IMR-90 (cell line): Measurements from ENCODE around the gene CD99L2. TPM values are rescaled to one million over a fixed set of nuclear protein-coding genes. Genes with fewer than 3 reads are reported as not detected.

Experiments
- ATAC-seq: fragments of 200-7000 bp; cut with Tn5 transposase; 2 replicates; pipeline ENCODE4 v1.9.1; 2020; ENCODE audit warnings: low read depth, mild to moderate bottlenecking, moderate library complexity
- BruUV-seq: library from RNA; stranded (reverse); fragments of 400-500 nt; replicated peaks from 2 replicates; lab custom pipeline; 2021; lab: Mats Ljungman, UMichigan
- CTCF ChIA-PET: fragments of 300-600 bp; formaldehyde crosslinking; extraction: SDS; loops from one replicate; lab custom pipeline; 2021; ENCODE audit warnings: antibody characterized with exemption; lab: Yijun Ruan, JAX
- POLR2A ChIA-PET: fragments of 300-600 bp; sonication (Branson Sonifier 250); formaldehyde crosslinking; loops from one replicate; lab custom pipeline; 2022; ENCODE audit warnings: antibody characterized with exemption; ENCODE audit not compliant: unreplicated experiment; lab: Charles Lee
- DNase-seq: peaks from one replicate; pipeline ENCODE4 v3.0.0; 2013
- H2AFZ ChIP-seq: replicated peaks from 2 replicates; pipeline ENCODE3; 2013; ENCODE audit warnings: low read length, mild to moderate bottlenecking; ENCODE audit not compliant: poor library complexity
- H2AK5ac ChIP-seq: 2 replicates; pipeline ENCODE4 v1.6.1; 2013; ENCODE audit warnings: low read depth, low read length, inconsistent platforms
- H2AK9ac ChIP-seq: replicated peaks from 2 replicates; pipeline ENCODE3; 2013; ENCODE audit warnings: mild to moderate bottlenecking, low read depth, low read length, moderate library complexity; ENCODE audit not compliant: poor library complexity
- H2BK120ac ChIP-seq: 2 replicates; pipeline ENCODE4 v1.6.1; 2013; ENCODE audit warnings: low read depth, low read length, inconsistent platforms
- H2BK15ac ChIP-seq: 3 replicates; pipeline ENCODE4 v1.6.1; 2013; ENCODE audit warnings: low read depth, low read length, inconsistent platforms
- H2BK20ac ChIP-seq: 2 replicates; pipeline ENCODE4 v1.6.1; 2013; ENCODE audit warnings: low read depth, mild to moderate bottlenecking, inconsistent platforms, low read length, moderate library complexity
- H2BK5ac ChIP-seq: 2 replicates; pipeline ENCODE4 v1.6.1; 2013; ENCODE audit warnings: mild to moderate bottlenecking, low read depth, low read length, inconsistent platforms; ENCODE audit not compliant: poor library complexity, severe bottlenecking
- H3K14ac ChIP-seq: replicated peaks from 2 replicates; pipeline ENCODE4 v1.6.1; 2013; ENCODE audit warnings: low read depth, low read length, inconsistent platforms
- H3K18ac ChIP-seq: 2 replicates; pipeline ENCODE4 v1.6.1; 2013; ENCODE audit warnings: low read depth, low read length, control low read depth
- H3K23ac ChIP-seq: 2 replicates; pipeline ENCODE4 v1.6.1; 2013; ENCODE audit warnings: low read depth, low read length, inconsistent platforms
- H3K27ac ChIP-seq: 2 replicates; pipeline ENCODE4 v1.5.1; 2013; ENCODE audit warnings: mild to moderate bottlenecking, control low read depth, low read length; ENCODE audit not compliant: insufficient read depth
- H3K27me3 ChIP-seq: 2 replicates; pipeline ENCODE4 v1.6.1; 2013; ENCODE audit warnings: low read length; ENCODE audit not compliant: control insufficient read depth, insufficient read depth
- H3K36me3 ChIP-seq: 2 replicates; pipeline ENCODE4 v1.6.1; 2013; ENCODE audit warnings: low read length, mixed read lengths; ENCODE audit not compliant: control insufficient read depth, insufficient read depth
- H3K4ac ChIP-seq: 2 replicates; pipeline ENCODE4 v1.6.1; 2013; ENCODE audit warnings: low read depth, low read length, inconsistent platforms
- H3K4me1 ChIP-seq: 2 replicates; pipeline ENCODE4 v1.6.1; 2013; ENCODE audit warnings: low read length, mixed read lengths; ENCODE audit not compliant: control insufficient read depth, insufficient read depth
- H3K4me2 ChIP-seq: 2 replicates; pipeline ENCODE4 v1.6.1; 2013; ENCODE audit warnings: low read depth, mild to moderate bottlenecking, control low read depth, low read length, moderate library complexity
- H3K4me3 ChIP-seq: 2 replicates; pipeline ENCODE4 v1.5.1; 2013; ENCODE audit warnings: low read depth, mild to moderate bottlenecking, control low read depth, low read length, moderate library complexity; ENCODE audit not compliant: insufficient read depth
- H3K56ac ChIP-seq: 2 replicates; pipeline ENCODE4 v1.6.1; 2013; ENCODE audit warnings: low read length, inconsistent platforms; ENCODE audit not compliant: insufficient read depth; ENCODE audit errors: extremely low read depth
- H3K79me1 ChIP-seq, 2 experiments: 2 replicates each; pipeline ENCODE4 v1.6.1; 2013; ENCODE audit warnings: low read length in 2 of 2, inconsistent platforms in 1 of 2, low read depth in 1 of 2
- H3K9ac ChIP-seq: 2 replicates; pipeline ENCODE4 v1.6.1; 2013; ENCODE audit warnings: low read depth, low read length, control low read depth
- H3K9me1 ChIP-seq: 2 replicates; pipeline ENCODE4 v1.6.1; 2013; ENCODE audit warnings: low read length, inconsistent platforms; ENCODE audit not compliant: insufficient read depth
- H3K9me3 ChIP-seq: 2 replicates; pipeline ENCODE4 v1.6.1; 2013; ENCODE audit warnings: low read length; ENCODE audit not compliant: control insufficient read depth, insufficient read depth
- H4K20me1 ChIP-seq: 2 replicates; pipeline ENCODE4 v1.6.1; 2013; ENCODE audit warnings: low read length, inconsistent platforms; ENCODE audit not compliant: insufficient read depth
- H4K5ac ChIP-seq: 2 replicates; pipeline ENCODE4 v1.6.1; 2013; ENCODE audit warnings: mild to moderate bottlenecking, low read depth, low read length, control low read depth
- H4K8ac ChIP-seq, 2 experiments: 2 replicates each; pipeline ENCODE4 v1.6.1; 2013; ENCODE audit warnings: low read depth in 2 of 2, low read length in 2 of 2, control low read depth in 1 of 2, inconsistent platforms in 1 of 2
- H4K91ac ChIP-seq: 2 replicates; pipeline ENCODE4 v1.6.1; 2013; ENCODE audit warnings: low read depth, low read length, inconsistent platforms; ENCODE audit not compliant: insufficient read depth
- CEBPB ChIP-seq: IDR thresholded peaks from 2 replicates; pipeline ENCODE4 v1.6.1; 2012; ENCODE audit warnings: low read depth, low read length, improper control_type of control experiment
- CHD1 ChIP-seq: IDR thresholded peaks from 2 replicates; pipeline ENCODE4 v1.6.1; 2012; ENCODE audit warnings: low read depth, low read length, improper control_type of control experiment
- ELK1 ChIP-seq: fragments of 150-350 bp; IDR thresholded peaks from 2 replicates; pipeline ENCODE4 v1.6.1; 2016; ENCODE audit warnings: low read depth, mild to moderate bottlenecking, low read length, moderate library complexity, borderline replicate concordance
- FOS ChIP-seq: fragments of 150-350 bp; IDR thresholded peaks from 2 replicates; pipeline ENCODE4 v1.6.1; 2016; ENCODE audit warnings: low read depth, low read length
- MXI1 ChIP-seq: IDR thresholded peaks from 2 replicates; pipeline ENCODE4 v1.6.1; 2012; ENCODE audit warnings: low read depth, mild to moderate bottlenecking, low read length, moderate library complexity, borderline replicate concordance
- NFE2L2 ChIP-seq: fragments of 150-350 bp; IDR thresholded peaks from 2 replicates; pipeline ENCODE4 v1.6.1; 2016; ENCODE audit warnings: low read depth, mild to moderate bottlenecking, low read length
- POLR2A ChIP-seq: IDR thresholded peaks from 2 replicates; pipeline ENCODE4 v1.6.1; 2012; ENCODE audit warnings: mild to moderate bottlenecking, low read depth, low read length
- RAD21 ChIP-seq: IDR thresholded peaks from 2 replicates; pipeline ENCODE4 v1.6.1; 2012; ENCODE audit warnings: low read length, improper control_type of control experiment
- RCOR1 ChIP-seq: IDR thresholded peaks from 2 replicates; pipeline ENCODE4 v1.6.1; 2012; ENCODE audit warnings: mild to moderate bottlenecking, low read length, improper control_type of control experiment; ENCODE audit not compliant: insufficient replicate concordance
- SMC3 ChIP-seq: fragments of 150-350 bp; IDR thresholded peaks from 2 replicates; pipeline ENCODE4 v1.6.1; 2016; ENCODE audit warnings: low read depth, mild to moderate bottlenecking, antibody characterized with exemption, low read length, moderate library complexity
- WGBS, 2 experiments: methylation state at CpG; one replicate each; pipeline versions ENCODE4 v1.1.5 to v1.1.7; 2013; ENCODE audit warnings: missing lambda C conversion rate in 2 of 2; ENCODE audit not compliant: insufficient read length in 1 of 2; ENCODE audit errors: extremely low coverage in 2 of 2; 5-methylcytosine and 5-hydroxymethylcytosine counted together
- dilution Hi-C: fragments of 300-500 bp; cut with HindIII; formaldehyde crosslinking; loops from one replicate; pipeline ENCODE4 v1.14.3; 2018; ENCODE audit warnings: low sequenced_read_pairs; ENCODE audit not compliant: unreplicated experiment
- in situ Hi-C: fragments of 300-500 bp; cut with MboI; formaldehyde crosslinking; loops from 3 replicates; pipeline ENCODE4 v1.14.3; 2019; ENCODE audit warnings: low sequenced_read_pairs, inconsistent platforms, mixed read lengths
- intact Hi-C: fragments of 100-400 bp; cut with micrococcal nuclease; formaldehyde crosslinking; loops from 2 replicates; pipeline ENCODE4 v1.10.0; 2022
- polyA plus RNA-seq, 3 experiments: library from polyadenylated mRNA; depleted of rRNA; stranded (reverse); fragments of >200 nt; gene quantifications; 2 replicates each; pipeline ENCODE4 v1.2.3, GENCODE V29; 2012; ENCODE audit warnings: low replicate concordance in 1 of 3
- total RNA-seq: library from RNA; depleted of rRNA; stranded (reverse); fragments of >200 nt; gene quantifications from 2 replicates; pipeline ENCODE4 v1.2.3, GENCODE V29; 2012
- TF ChIP-seq, protein P1 (sequence below): conservative IDR thresholded peaks from 2 replicates; pipeline ENCODE4 v1.5.1; 2012; ENCODE audit warnings: mild to moderate bottlenecking, low read depth, low read length, improper control_type of control experiment
- TF ChIP-seq, protein P2 (sequence below): fragments of 150-350 bp; IDR thresholded peaks from 2 replicates; pipeline ENCODE4 v1.6.1; 2017; ENCODE audit warnings: mild to moderate bottlenecking, antibody characterized with exemption, low read length, low read depth

Gene CD99L2
- total and polyA plus RNA-seq, 2 of the 4 experiments (the other 2 are of a cell fraction), result 17.4 to 41.4 TPM

DNA sequence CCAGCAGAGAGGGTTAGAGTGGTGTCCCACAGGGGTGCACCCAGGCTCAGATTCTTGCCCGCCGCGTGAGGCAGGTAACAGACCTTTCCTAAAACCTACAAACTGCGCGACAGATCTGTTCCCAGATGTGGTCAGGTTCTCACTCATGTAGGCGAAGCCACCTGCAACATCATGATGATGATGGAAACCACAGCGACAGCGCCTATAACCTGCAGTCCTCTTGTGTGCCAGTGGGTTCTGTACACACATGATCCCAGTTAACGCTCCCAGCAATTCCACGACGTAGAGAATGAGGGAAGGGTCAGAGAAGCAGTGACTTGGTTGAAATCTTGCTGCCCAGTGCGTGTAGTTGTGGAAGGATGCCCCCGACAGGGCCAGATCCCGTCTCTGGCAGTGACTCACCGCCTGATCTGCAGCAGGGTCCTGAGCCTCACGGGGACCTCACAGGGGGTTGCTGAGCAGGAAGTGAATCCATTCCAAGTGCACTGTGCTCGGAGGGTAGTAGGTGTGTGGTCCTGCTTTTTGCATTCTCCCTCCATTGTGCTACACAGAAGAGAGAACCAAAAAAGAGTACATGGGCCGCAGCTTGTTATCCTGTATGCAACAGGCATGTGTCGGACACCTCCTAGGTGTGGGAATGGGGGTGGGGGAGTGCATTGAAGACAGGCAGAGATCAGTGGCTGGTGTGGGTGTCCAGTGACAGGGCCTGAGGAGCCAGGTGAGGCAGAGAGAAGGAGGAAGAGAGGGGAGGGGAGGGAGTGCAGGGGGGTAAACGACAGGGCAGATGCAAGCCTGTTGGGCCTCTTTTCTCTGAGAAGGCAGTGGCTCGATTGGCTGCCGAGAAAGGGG lies 138.7 kb downstream of the CD99L2 start:
- Histone ChIP-seq H3K27me3 (no peaks in the 10 kb centered on the region), H3K27ac (no peak overlapping the region), H3K9ac (no peak overlapping the region), H3K4me2 (no peak overlapping the region), H3K18ac (no peak overlapping the region), H3K9me3 (0 out of 2 replicates have a peak, but pooled peaks cover 2% of the 10 kb centered on the region), H3K14ac (no peak overlapping the region), H4K20me1 (no peaks in the 10 kb centered on the region), H2BK15ac (no peak overlapping the region), H3K56ac (no peak overlapping the region), H4K8ac (no peak overlapping the region), H4K5ac (no peak overlapping the region), H2AK5ac (no peak overlapping the region), H3K36me3 (peaks cover 5% of the 10 kb centered on the region), H2BK5ac (no peak overlapping the region), H3K4me3 (no peak overlapping the region), H3K23ac (no peak overlapping the region), H4K91ac (no peak overlapping the region), H2BK20ac (no peak overlapping the region), H3K79me1 (no peaks in the 10 kb centered on the region), H2AFZ (no peak overlapping the region), H3K4me1 (peaks cover 3% of the 10 kb centered on the region; the same call in 1 of the 2 replicates), H2AK9ac (no peak overlapping the region), H3K9me1 (no peaks in the 10 kb centered on the region), H2BK120ac (no peak overlapping the region), H3K4ac (no peak overlapping the region)
- 89% methylated on average over 7 of the region's 22 CpGs; no CpG with 5 or more reads in 1 of the 2 experiments for WGBS, 2 experiments
- in situ Hi-C loops (no loop called here), intact Hi-C loops (no loop called here), dilution Hi-C loops (no loop called here)
- no peak for TF ChIP-seq POLR2A
- TF ChIP-seq RAD21, result no peak
- TF ChIP-seq CEBPB, result no peak
- no peak for TF ChIP-seq CHD1
- no peak for TF ChIP-seq NFE2L2
- TF ChIP-seq MXI1, result no peak
- TF ChIP-seq, protein P1, sequence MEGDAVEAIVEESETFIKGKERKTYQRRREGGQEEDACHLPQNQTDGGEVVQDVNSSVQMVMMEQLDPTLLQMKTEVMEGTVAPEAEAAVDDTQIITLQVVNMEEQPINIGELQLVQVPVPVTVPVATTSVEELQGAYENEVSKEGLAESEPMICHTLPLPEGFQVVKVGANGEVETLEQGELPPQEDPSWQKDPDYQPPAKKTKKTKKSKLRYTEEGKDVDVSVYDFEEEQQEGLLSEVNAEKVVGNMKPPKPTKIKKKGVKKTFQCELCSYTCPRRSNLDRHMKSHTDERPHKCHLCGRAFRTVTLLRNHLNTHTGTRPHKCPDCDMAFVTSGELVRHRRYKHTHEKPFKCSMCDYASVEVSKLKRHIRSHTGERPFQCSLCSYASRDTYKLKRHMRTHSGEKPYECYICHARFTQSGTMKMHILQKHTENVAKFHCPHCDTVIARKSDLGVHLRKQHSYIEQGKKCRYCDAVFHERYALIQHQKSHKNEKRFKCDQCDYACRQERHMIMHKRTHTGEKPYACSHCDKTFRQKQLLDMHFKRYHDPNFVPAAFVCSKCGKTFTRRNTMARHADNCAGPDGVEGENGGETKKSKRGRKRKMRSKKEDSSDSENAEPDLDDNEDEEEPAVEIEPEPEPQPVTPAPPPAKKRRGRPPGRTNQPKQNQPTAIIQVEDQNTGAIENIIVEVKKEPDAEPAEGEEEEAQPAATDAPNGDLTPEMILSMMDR, result no peak
- no peak for TF ChIP-seq RCOR1
- TF ChIP-seq ELK1, result no peak
- TF ChIP-seq FOS, result no peak
- TF ChIP-seq SMC3, result no peak
- TF ChIP-seq, protein P2, sequence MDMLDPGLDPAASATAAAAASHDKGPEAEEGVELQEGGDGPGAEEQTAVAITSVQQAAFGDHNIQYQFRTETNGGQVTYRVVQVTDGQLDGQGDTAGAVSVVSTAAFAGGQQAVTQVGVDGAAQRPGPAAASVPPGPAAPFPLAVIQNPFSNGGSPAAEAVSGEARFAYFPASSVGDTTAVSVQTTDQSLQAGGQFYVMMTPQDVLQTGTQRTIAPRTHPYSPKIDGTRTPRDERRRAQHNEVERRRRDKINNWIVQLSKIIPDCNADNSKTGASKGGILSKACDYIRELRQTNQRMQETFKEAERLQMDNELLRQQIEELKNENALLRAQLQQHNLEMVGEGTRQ, result no peak
- POLR2A ChIA-PET, result no interaction called here
- CTCF ChIA-PET, result no interaction called here
- ATAC-seq (no peak), DNase-seq (no peak)
- BruUV-seq, result no TSS peak
